EH (cell line): ENCODE results near the gene BMPR1A.
"Not testable (repeated sequence)": the region's sequence is repeated elsewhere in the genome, so short reads cannot be mapped to it uniquely, and the experiment has no call there.

ENCODE experiments used
- DNase-seq: peaks from one replicate; pipeline ENCODE4 v3.0.0-alpha.2; 2015; ENCODE audit warnings: low read depth

BMPR1A gene

GRCh38 chr10:86730227-86730626 lies 26.2 kb upstream of the BMPR1A start:
- peak; percentile 26 for DNase-seq

- DNase-seq = no peak
Observed at GRCh38 chr10:86732771-86733170, 23.6 kb upstream of the BMPR1A start.

GRCh38 chr10:86733260-86733671 lies 23.2 kb upstream of the BMPR1A start:
- peak; percentile 43 for DNase-seq

- no peak for DNase-seq
Observed at GRCh38 chr10:86734207-86734988, 22.0 kb upstream of the BMPR1A start.

- not testable (repeated sequence) for DNase-seq
Observed at GRCh38 chr10:86735278-86735677, 21.1 kb upstream of the BMPR1A start.

- no peak for DNase-seq
Observed at GRCh38 chr10:86742230-86742629, 14.2 kb upstream of the BMPR1A start.

GRCh38 chr10:86744067-86744725 lies 12.2 kb upstream of the BMPR1A start:
- DNase-seq = no peak

- DNase-seq = peak; percentile 15
Observed at GRCh38 chr10:86747796-86748581, 8.4 kb upstream of the BMPR1A start.

- DNase-seq = no peak
Observed at GRCh38 chr10:86749854-86750253, 6.6 kb upstream of the BMPR1A start.

- no peak for DNase-seq
Observed at GRCh38 chr10:86751477-86751876, 4.9 kb upstream of the BMPR1A start.

- no peak for DNase-seq
Observed at GRCh38 chr10:86752311-86752710, 4.1 kb upstream of the BMPR1A start.

- no peak for DNase-seq
Observed at GRCh38 chr10:86753051-86753450, 3.4 kb upstream of the BMPR1A start.

- DNase-seq = no peak
Observed at GRCh38 chr10:86753638-86754434, 2.6 kb upstream of the BMPR1A start.

GRCh38 chr10:86755454-86755739 lies 1.0 kb upstream of the BMPR1A start:
- no peak for DNase-seq

GRCh38 chr10:86755740-86756510 lies 494 bp upstream of the BMPR1A start:
- DNase-seq = peak; percentile 89

GRCh38 chr10:86757113-86757972 lies 924 bp downstream of the BMPR1A start:
- DNase-seq = peak; percentile 71

- peak; percentile 41 for DNase-seq
Observed at GRCh38 chr10:86758189-86759072, 2.0 kb downstream of the BMPR1A start.

- peak; percentile 13 for DNase-seq
Observed at GRCh38 chr10:86759073-86759672, 2.8 kb downstream of the BMPR1A start.

- DNase-seq = no peak
Observed at GRCh38 chr10:86763404-86763803, 7.0 kb downstream of the BMPR1A start.
